Skin epidermis (tissue), 12 donors: ENCODE measurements around the gene CLN6.
"Not testable (repeated sequence)": the region's sequence is repeated elsewhere in the genome, so short reads cannot be mapped to it uniquely, and the experiment has no call there.

Source experiments
- H3K27ac ChIP-seq, 21 experiments: fragments of 200-600 bp; sonication (generic) in 11 of 21; one replicate each; pipeline ENCODE4 v1.5.0; 2020; ENCODE audit warnings: mild to moderate bottlenecking in 3 of 21, inconsistent platforms in 2 of 21, moderate library complexity in 2 of 21
- H3K4me3 ChIP-seq, 7 experiments: fragments of 200-600 bp; sonication (generic) in 2 of 7; one replicate each; pipeline ENCODE4 v1.5.0; 2020; ENCODE audit warnings: inconsistent platforms in 2 of 7, mild to moderate bottlenecking in 2 of 7, moderate library complexity in 1 of 7

CLN6 gene

DNA sequence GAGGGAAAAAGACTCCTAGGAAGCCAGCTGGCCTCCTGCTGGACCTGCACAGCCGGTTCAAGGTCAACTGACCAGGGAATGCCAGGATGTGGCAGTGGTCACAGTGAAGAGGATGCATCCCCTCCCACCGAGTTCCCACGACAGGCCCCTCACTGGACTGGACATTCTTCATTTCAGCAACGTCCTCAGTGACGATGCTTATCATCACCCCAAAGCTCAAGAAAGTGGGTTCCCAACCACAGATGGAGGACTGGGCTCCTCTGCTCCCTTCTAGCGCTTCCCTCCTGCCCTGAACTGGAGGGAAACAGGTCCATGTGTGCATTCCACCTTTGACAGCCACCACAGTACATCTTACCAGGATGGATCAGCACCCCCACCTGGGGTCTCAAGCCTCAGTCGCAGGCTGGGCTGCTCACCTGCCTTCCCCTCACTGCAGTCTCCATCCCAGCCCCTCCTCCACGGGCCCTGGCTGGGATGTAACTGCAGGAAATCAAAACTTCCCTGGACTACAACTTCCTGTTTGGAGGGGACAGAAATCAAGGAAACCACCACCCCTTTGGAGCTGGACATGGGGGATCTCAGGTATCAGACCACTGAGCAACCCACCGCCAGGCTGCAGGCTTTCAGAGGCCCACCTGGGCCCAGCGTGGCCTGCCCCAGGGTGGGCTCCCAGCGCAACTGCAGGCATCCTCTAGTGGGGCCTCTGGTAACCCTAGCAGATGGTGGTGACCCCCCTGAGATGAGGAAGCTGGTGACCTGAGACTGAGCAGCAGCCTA lies 31.7 kb downstream of the CLN6 start:
- no peak overlapping the region for H3K4me3 ChIP-seq
- no peak overlapping the region for H3K27ac ChIP-seq

DNA sequence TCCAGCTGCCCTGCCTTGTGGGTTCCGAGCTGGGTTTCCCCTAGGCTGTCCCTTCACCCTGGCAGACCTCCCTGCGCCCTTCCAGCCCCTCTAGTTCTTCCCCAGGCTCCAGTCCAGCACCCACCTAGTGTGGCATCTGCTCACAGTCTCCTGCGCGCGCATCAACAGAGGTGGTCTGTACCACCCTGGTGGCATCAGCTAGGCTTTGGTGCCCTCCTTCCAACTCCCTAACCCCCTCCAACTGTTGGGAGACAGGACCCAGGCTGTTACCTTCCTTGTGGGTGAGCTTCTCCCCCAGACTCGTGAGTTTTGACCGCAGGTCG lies 32.4 kb downstream of the CLN6 start:
- no peak overlapping the region for H3K4me3 ChIP-seq
- H3K27ac ChIP-seq = no peak overlapping the region

DNA sequence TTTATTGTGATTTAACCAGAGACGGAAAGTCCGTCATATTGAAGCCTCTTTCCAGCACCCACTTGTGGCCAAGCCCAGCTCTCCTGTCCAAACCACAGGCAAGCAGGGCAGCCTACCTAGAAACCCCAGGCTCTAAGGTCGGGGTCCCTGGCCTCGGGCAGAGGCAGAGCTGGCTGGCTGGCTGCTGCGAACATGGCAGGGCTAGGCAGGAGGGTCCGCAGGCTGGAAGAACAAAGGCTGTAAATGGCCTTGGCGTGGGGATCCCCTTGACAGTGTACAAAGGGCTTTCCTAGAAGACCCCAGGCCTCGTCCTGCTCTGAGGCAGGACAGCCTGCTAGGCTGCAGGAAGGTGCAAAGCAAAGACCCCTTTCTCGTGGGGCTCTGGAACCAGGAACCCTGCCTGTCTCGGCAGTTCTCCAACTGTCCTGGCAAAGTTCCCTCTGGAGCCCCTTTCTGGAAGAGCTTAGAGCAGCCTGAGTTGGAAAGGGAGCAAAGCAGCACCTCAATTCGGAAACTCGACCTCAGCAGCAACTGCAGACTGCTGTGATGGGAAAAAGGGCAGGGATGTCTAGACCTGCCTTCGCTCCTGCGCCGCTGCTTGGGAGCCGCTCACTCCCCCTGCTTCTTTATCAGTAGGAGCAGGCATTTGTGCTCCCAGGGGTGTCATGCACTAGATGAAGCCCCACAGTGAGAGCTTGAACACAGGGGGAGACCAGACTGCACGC lies 32.9 kb downstream of the CLN6 start:
- Histone ChIP-seq H3K4me3 (no peak overlapping the region), H3K27ac (no peak overlapping the region)

DNA sequence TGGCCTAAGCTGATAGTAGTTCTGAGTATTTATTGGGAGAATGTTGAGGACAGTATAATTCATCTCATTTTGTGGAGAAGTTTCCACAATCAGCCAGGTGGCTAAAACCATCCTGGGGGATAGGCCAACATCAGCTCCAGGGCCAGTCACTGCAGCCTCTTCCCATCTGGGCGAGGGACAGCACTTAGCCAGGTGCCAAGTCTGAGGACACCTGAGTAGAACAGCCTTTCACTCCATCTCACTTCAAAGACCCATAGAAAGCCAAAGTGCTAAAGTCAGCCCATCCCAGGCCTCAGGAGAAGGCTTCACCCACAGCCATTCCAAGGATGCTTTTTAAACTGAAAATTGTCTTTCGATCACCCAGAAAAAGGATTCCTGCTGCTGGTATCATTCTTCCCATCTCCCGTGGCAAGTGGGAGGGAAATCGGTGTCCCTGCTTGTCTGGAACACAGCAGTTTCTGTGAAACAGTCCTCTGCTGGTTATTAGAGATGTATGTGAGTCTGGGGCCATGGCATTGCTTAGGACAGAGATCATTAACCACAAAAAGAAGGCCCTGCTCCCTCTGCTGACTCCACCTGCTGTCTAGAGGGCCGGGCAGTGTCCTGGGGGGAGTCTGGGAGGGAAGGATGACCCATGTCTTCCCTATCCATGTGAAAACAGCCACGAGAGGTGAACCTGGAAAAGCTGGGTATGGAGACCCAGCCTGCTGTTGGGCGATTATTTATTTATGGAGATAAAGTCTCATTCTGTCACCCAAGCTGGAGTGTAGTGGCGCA lies 34.0 kb downstream of the CLN6 start:
- Histone ChIP-seq H3K27ac (no peak overlapping the region), H3K4me3 (no peak overlapping the region)

DNA sequence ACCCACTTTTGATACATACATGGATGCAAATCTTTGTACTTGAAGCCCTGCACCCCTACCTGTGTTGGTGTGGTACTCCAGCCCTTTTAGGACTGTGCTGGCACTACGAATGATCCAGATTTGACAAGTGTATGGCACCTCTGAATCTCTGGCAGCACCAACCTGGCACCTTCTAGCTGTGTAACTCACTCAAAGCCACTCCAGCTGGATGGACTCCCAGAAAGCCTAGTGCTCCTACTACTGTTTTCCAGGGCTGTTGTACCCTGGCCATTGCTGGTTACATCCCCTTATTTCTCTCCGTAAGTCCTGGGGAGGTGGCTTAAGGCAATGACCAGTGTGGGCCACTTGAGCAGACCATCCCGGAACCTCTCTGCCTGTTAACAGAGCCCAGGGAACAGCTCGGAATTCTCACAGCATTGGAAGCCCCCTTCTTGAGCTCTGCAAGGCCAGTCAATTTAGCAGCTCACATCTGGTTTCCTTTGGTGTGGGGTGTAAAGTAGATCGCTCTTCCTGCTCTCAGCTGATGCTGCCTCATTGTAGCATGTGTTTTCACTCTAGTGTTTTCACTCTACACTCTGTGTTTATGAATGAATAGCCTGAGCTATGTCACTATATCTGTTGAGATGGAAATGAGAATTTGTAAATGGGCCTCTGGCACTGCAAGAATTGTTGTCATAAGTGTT lies 36.6 kb downstream of the CLN6 start:
- no peak overlapping the region for H3K27ac ChIP-seq
- H3K4me3 ChIP-seq = no peak overlapping the region

DNA sequence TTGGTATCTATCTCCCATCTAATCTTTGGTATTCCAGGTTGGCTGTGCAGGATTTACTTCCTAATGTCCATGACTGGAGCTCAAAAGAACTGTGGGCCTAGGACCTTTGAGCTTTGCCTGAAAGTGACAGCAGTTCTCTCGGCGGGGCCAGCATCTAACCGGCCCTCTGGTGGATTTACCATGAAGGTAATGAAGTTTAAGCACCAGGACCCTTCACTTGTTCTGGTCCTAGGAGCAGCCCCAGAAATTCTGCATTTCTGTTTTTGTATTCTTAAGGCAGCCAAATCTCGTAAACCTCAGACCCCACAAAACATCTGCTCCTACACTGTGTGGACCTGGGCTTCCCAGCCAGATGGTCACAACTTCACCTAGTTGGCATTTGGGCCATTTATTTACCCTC lies 37.4 kb downstream of the CLN6 start:
- no peak overlapping the region for H3K27ac ChIP-seq
- no peak overlapping the region for H3K4me3 ChIP-seq

DNA sequence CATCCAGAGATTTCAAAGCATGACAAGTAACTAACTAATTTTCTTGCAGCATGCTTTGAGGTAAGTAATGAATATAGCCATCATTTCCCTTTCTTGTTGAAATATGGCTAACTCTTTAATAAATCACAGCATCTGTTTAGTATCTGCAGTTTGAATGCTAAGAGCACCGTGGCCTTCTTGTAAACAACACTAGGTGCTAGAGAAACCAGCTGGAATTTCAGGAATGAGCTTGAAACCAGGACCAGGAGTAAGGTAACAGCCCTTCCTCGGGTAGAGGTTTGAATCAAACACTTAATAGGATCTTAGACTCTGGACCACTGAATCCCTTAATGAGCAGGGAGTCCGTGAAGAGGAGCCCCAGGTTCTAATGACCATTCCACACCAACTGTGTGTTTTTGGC lies 38.0 kb downstream of the CLN6 start:
- H3K27ac ChIP-seq = no peak overlapping the region

DNA sequence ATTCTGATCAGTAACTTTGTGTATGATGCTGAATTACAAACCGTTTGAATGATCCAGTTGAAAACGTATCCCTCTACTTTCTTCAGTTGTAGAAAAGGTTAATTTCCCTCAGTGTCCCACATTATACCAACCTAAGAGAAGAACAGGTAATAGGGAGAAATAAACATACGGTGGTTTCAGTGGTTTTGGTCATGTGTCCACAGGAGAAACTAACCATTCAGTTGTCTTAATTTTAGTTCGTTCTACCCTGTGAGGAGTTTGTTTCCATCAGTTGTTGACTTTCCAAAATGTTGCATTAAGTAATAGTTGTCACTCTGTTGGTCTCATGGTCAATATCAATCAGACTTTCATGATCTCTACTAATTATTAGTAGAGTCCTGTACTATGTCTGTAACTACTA lies 39.5 kb downstream of the CLN6 start:
- no peak overlapping the region for H3K27ac ChIP-seq
- no peak overlapping the region for H3K4me3 ChIP-seq

More for the DNA sequence above, 38.0 kb downstream of the CLN6 start:
- no peak overlapping the region for H3K4me3 ChIP-seq

DNA sequence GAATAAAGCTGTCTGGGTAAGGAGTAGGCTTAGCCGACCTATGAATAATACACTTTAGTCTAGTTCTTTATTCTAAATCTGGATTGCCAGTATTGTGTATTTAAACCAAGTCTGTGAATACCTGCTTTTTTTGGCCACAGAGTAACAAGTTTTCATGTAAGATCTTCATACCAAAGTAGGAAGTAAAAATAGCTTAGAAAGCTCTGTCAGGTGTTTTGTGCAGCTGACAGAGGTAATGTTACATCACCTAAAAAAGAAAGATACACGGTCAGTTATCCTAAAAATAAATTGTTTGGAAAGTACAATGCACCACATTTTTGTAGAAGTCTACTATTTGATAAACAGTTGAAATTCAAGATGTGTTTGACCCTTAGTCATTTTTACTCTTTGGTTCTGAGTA lies 40.9 kb downstream of the CLN6 start:
- H3K4me3 ChIP-seq = no peak overlapping the region
- no peak overlapping the region for H3K27ac ChIP-seq

DNA sequence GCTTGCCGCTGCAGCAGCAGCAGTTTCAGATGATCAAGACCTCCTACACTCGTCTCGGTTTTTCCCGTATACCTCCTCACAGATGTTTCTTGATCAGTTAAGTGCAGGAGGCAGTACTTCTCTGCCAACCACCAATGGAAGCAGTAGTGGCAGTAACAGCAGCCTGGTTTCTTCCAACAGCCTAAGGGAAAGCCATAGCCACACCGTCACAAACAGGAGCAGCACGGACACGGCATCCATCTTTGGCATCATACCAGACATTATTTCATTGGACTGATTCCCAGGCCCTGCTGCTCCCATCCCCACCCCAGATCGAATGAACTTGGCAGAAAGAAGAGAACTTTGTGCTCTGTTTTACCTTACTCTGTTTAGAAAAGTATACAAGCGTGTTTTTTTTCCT lies 42.0 kb downstream of the CLN6 start:
- Histone ChIP-seq H3K4me3 (no peak overlapping the region), H3K27ac (peak overlapping the region in 5 of 21 experiments; percentile 2 to 63 (median 29))

DNA sequence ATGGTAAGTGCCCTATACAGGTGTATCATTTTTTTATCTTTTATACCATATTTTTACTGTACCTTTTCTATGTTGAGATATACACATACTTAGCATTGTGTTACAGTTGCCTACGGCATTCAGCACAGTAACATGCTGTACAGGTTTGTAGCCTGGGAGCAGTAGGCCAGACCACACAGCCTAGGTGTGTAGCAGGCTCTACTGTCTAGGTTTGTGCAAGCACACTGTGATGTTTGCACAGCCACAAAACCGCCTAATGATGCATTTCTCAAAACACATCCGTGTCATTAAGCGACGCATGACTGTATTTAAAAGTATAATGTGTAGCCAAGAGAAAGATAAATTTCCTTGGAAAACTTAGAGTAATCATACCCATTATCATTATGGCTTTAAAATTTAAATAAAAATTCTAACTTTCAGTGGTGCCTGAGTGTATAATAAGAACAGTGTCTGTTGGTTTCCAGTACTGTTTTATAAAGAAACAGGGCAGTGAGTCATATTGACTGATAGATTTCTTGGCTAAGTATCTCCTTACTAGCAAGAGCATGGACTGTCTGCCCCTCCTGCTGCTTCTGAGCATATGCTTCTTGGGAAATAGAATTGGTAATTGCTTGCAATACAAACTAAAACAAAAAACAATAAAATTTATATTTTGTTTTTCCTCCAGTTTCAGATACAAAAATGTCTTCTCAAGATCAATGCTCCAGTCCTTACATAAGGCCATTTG lies 42.7 kb downstream of the CLN6 start:
- H3K27ac ChIP-seq = peak overlapping the region in 4 of 21 experiments; percentile 2 to 63 (median 33)
- no peak overlapping the region for H3K4me3 ChIP-seq

DNA sequence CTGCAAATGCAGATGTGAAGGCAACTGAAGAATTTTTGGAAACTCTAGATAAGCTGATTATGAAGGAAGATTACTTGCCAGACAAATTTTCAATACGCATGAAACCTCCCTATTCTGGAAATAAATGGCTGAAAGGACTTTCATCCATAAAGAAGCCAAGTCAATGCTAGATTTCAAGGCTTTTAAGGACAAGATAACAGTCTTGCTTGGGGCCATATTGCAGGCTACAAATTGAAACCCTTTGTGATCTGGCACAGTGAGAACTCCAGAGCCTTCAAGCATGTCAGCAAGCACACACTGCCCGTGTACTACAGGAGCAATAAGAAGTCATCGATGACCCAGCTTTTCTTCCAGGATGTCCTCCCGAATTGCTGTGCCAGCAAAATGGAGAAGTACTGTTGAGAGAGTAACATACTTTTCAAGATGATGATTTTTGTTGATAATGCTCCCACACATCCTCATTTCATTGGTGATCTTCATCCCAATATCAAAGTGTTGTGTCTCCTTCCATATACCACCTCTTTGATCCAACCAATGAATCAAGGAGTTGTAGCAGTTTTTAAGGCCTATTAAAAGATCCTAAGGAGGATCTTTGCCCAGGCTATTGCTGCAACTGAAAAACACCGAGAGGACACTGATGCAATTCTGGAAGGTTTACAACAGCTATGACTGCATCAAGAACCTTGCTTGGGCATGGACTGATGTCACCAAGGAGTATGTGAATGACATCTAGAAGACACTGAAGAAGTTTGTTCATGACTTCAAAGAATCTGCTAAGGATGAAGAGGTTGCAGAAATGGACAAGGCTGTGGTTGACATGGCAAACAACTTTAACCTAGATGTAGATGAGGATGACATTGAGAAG lies 44.7 kb downstream of the CLN6 start:
- H3K4me3 ChIP-seq = no peak overlapping the region
- no peak overlapping the region for H3K27ac ChIP-seq

DNA sequence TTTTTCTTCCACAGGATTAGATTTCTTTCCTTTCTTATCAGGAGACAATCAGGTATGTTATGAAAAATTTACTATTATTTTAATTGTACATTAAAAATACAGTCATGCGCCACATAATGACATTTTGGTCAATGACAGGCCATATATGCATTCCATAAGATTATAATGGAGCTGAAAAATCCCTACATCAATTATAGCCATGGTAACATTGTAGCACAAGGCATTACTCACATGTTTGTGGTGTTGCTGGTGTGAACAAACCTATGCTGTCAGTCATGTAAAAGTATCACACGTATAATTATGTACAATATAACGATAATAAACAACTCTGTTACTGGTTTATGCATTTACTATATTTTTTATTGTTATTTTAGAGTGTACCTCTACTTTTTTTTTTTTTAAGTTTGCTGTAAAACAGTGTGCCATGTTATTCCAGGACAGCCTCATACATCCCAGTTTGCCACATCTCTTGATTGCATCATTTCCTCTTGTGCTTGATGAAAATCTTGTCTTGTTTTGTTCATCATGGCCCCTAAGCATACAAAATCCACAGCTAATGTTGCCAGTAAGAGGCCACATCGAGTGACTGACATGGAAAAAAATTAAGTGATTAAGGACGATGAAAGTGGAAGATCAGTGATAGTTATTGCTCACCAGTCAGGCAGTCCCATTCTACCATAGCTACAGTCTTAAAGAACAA lies 45.8 kb downstream of the CLN6 start:
- no peak overlapping the region for H3K27ac ChIP-seq

DNA sequence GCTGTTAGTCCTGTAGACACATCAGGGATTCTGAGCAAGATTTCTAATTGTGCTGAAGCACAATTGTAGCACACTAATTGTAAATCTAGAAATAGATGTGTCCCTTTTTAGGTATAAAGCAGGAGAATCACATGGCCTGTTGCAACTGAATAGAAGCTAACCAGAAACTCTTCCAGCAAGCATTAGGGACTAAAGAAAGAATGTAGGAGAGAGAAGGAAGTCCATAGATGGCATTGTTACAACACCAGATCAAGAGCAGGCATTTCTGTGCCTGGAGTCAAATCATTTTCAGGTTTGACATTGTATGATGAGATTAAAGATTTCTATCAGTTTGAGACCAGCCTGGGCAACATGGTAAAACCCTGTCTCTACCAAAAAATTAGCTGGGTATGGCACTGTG lies 51.8 kb downstream of the CLN6 start:
- H3K27ac ChIP-seq = no peak overlapping the region
- H3K4me3 ChIP-seq = no peak overlapping the region

More for the DNA sequence above, 45.8 kb downstream of the CLN6 start:
- H3K4me3 ChIP-seq = no peak overlapping the region

DNA sequence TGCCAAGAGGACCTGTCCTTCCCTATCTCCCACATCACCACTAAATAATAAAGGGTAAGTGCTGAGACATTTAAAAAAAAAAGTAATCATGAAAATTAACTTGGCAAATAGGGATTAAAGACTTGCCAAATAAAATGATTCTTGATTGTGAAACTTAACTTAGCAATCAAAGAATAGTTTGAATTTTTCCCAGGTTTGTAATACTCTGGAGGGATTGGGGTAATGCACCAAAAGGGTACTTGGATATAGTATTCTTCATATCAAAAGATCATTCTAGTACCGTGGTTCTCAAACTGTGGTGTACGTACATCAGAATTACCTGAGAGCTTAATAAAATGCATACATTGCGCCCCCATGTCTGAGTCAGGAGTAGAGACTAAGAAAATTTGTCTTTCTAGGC lies 52.9 kb downstream of the CLN6 start:
- Histone ChIP-seq H3K27ac (no peak overlapping the region), H3K4me3 (no peak overlapping the region)

DNA sequence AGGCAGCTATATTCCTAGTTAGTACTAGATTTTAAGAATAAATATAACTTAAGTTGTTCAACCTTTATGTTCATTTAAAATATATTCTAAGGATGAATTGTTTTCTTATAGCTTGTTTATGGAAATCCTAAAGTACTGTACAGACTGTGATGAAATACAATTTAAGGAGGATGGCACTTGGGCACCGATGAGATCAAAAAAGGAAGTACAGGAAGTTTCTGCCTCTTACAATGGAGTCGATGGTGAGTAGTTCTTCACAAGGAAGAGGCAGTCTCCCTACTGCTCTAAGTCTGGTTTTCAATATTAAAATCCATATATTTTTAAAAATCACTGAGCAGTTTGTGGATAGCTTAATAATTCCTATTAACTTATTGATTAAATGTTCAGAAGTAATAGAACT lies 54.0 kb downstream of the CLN6 start:
- H3K4me3 ChIP-seq = no peak overlapping the region
- no peak overlapping the region for H3K27ac ChIP-seq

DNA sequence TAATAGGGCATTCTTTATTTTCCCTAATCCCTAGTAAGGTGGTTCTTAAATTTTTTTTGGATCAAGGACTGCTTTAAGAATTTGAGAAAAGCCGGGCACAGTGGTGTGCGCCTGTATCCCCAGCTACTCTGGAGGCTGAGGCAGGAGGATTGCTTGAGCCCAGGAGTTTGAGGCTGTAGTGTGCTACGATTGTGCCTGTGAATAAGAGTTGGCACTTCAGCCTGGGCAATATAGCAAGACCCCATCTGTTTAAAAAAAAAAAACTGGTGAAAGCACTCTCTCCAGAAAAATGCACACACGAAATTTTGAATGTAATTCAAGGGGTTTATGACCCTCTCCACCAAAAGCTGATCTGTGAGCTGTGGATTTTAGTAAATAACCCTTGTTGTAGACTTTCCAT lies 56.4 kb downstream of the CLN6 start:
- Histone ChIP-seq H3K4me3 (no peak overlapping the region), H3K27ac (no peak overlapping the region)

DNA sequence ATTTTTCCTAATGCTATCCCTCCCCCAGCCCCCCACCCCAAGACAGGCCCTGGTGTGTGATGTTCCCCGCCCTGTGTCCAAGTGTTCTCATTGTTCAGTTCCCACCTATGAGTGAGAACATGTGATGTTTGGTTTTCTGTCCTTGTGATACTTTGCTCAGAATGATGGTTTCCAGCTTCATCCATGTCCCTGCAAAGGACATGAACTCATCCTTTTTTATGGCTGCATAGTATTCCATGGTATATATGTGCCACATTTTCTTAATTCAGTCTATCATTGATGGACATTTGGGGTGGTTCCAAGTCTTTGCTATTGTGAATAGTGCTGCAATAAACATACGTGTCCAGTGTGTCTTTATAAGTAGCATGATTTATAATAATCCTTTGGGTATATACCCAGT lies 57.5 kb downstream of the CLN6 start:
- not testable (repeated sequence) for H3K27ac ChIP-seq, H3K4me3 ChIP-seq
